ENCODE results near the gene EDN2.

Gene EDN2

DNA sequence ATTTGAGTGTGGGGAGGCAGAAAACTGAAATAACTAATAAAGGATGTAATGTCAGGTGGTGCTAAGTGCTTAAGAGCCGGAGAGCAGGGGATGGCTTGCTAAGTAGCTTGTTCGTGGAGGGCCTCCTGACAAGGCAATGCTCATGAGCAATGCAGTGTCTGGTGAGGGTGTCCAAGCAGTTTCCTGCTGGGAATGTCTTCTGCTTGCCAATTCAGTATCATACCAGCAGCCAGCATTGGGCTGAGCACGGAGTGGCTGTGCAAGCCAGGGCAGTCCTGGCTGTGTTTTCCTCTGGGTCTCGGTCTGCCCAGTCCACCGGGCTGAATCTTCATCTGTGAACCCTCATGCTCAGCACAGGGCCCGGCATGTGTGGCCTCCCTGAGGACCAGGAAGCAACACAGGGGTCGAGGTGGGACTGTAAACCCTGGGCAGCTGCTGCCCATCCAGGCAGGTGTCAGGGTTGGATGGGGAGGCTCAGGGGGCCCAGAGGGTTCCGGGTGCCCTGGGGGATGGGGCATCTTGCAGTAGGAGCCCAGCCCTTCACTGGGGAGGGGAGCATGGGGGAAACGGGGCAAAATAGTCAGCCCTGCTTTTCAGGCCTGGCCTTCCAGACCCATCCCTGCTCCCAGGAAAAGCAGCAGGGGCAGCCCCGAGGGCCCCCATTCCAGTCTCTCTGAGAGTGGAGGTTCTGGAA, 27.5 kb downstream of the EDN2 start:
- H3K36me3 ChIP-seq (replicated peaks), result no peaks in the 10 kb centered on the region
- TF ChIP-seq, protein P1, sequence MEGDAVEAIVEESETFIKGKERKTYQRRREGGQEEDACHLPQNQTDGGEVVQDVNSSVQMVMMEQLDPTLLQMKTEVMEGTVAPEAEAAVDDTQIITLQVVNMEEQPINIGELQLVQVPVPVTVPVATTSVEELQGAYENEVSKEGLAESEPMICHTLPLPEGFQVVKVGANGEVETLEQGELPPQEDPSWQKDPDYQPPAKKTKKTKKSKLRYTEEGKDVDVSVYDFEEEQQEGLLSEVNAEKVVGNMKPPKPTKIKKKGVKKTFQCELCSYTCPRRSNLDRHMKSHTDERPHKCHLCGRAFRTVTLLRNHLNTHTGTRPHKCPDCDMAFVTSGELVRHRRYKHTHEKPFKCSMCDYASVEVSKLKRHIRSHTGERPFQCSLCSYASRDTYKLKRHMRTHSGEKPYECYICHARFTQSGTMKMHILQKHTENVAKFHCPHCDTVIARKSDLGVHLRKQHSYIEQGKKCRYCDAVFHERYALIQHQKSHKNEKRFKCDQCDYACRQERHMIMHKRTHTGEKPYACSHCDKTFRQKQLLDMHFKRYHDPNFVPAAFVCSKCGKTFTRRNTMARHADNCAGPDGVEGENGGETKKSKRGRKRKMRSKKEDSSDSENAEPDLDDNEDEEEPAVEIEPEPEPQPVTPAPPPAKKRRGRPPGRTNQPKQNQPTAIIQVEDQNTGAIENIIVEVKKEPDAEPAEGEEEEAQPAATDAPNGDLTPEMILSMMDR (IDR thresholded peaks at IDR 0.05; ENCODE audit: low read depth, low read length, missing control alignments), result no peak
- in situ Hi-C loops (cut with HindIII; ENCODE audit: low pct_ligation_motif_present, low sequenced_read_pairs), result no loop called here
- H3K27ac ChIP-seq, result no peak overlapping the region
- H3K4me3 ChIP-seq (ENCODE audit: low read depth, low read length), result no peak overlapping the region
- no peaks in the 10 kb centered on the region for H3K27me3 ChIP-seq (replicated peaks)
- DNase-seq, result no peak

DNA sequence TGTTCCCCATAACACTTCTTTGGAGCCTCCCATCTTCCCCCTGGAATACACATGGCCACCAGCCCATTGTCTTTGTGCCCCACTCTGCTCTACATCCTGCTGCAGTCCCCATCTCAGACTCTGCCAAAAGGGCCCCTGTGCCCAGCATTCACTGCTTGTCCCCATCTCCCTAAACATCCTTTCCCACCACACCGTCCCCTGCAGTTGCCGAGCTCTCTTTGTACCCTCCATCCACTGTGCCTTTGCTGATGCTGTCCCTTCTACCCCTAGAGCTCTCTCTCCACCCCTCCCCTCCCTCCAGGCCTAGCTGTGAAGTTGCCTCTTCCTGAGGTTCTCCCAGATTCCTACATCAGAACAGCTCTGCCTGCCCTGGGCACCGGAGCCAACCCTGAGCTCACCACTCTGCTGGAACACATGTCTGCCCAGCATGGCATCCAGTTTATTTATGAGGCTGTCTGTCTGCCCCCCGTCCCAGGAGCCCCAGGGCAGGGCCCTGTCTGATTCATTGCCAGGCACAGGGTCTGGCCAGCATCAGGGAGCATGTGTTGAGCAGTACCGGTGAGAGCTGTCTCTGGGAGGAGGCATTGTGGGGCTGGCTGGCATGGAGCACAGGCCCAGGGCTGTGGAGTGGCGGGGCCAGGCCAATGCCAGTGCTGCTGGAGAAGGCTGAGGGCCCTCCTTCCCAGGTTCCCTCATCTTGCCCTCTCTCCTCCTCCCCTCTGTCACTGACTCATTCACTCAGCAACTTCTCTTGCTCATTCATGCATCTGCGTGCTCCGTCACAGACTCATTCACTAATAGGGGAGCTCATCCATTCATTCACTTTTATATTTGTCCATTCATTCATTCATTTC, 28.8 kb downstream of the EDN2 start:
- no peak overlapping the region for H3K4me3 ChIP-seq (ENCODE audit: low read depth, low read length)
- no peaks in the 10 kb centered on the region for H3K36me3 ChIP-seq (replicated peaks)
- peak; percentile 31 for DNase-seq
- no peak overlapping the region for H3K27ac ChIP-seq
- TF ChIP-seq, protein P1 (IDR thresholded peaks at IDR 0.05; ENCODE audit: low read depth, low read length, missing control alignments), result no peak
- H3K27me3 ChIP-seq (replicated peaks), result no peaks in the 10 kb centered on the region
- in situ Hi-C loops (cut with HindIII; ENCODE audit: low pct_ligation_motif_present, low sequenced_read_pairs), result no loop called here

DNA sequence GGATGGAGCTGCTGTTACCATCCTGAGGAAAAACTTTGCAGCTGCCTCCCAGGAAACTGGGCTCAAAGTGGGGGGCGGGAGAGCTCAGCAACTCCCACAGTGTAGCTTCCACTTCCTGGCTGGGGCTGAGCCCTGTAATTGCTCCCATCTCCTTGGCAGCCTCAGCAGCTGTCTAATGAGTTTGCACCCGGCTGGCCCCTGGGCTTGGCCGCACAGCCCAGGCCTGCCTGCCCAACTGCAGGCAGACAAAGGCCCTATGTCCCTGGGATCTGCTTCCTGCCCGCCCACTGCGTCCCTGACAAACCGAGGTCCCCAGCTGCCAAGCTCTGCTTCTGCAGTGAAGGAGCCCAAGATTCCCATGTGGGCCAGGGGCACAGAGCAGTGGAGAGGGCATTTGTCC, 30.1 kb downstream of the EDN2 start:
- Histone ChIP-seq H3K36me3 (replicated peaks) (no peaks in the 10 kb centered on the region), H3K4me3 (ENCODE audit: low read depth, low read length) (no peak overlapping the region), H3K27me3 (replicated peaks) (no peaks in the 10 kb centered on the region), H3K27ac (no peak overlapping the region)
- DNase-seq, result no peak
- in situ Hi-C loops (cut with HindIII; ENCODE audit: low pct_ligation_motif_present, low sequenced_read_pairs), result no loop called here
- TF ChIP-seq, protein P1 (IDR thresholded peaks at IDR 0.05; ENCODE audit: low read depth, low read length, missing control alignments), result no peak

DNA sequence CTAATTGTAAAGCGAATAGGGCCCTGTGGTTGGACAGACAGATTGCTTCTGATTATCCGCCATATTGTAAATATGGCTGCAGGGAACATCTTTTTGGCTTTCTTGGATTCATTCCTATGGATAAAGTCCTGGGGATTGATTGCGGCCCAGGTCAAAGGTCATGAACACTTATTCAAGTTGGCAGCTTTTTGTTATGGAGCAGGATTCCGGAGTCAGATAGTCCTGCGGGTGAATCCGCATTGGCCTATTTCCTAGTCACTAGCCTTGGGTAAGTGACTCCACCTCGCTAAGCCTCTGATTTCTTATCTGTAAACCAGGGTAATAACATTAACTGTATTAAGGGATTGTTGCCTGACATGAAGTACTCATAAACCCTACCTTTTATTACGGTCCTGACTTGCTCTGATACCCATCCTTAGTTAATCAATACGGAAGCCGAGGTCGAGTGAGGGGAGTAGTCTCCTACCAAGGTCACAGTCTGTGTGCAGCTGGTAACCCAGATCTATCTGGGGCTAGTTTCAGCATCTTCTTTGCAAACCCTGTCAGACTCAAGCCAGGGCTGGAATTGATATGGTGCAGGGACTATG, 31.7 kb downstream of the EDN2 start:
- DNase-seq, result no peak
- Histone ChIP-seq H3K27ac (no peak overlapping the region), H3K27me3 (replicated peaks) (no peaks in the 10 kb centered on the region), H3K4me3 (ENCODE audit: low read depth, low read length) (no peak overlapping the region), H3K36me3 (replicated peaks) (no peaks in the 10 kb centered on the region)
- in situ Hi-C loops (cut with HindIII; ENCODE audit: low pct_ligation_motif_present, low sequenced_read_pairs), result no loop called here
- TF ChIP-seq, protein P1 (IDR thresholded peaks at IDR 0.05; ENCODE audit: low read depth, low read length, missing control alignments), result no peak

DNA sequence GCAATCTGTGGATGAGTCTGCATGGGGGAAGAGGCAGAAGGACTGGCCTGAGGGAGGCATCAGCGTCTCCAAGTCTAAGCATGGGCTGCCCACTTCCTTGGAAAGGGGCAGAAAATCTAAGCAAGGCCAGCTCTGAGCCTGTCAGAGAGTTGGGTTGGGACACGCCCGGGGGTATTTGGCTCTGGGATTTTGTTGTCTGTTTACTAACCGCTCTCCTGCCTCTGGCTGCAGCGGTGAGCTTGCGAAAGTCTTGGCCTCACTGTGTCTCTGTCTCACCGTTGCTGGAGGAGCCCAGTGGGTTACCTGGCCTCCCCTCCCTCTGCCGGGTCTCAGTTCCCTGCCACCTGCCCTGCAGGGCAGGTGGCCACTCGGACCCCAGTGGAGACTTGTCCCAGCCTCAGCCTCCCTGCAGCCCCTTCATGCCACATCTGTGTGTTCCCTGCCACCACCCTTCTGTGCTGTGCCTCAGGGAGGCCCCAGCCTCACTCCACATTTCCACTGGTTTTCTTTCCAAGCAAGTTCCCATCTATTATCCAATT, 33.7 kb downstream of the EDN2 start:
- Histone ChIP-seq H3K4me3 (ENCODE audit: low read depth, low read length) (no peak overlapping the region), H3K27me3 (replicated peaks) (no peaks in the 10 kb centered on the region), H3K27ac (no peak overlapping the region), H3K36me3 (replicated peaks) (no peaks in the 10 kb centered on the region)
- in situ Hi-C loops (cut with HindIII; ENCODE audit: low pct_ligation_motif_present, low sequenced_read_pairs), result no loop called here
- no peak for DNase-seq
- TF ChIP-seq, protein P1 (IDR thresholded peaks at IDR 0.05; ENCODE audit: low read depth, low read length, missing control alignments), result no peak

All from brain microvascular endothelial cell (primary cell).